GM23248 (cell line): ENCODE results near the gene CLSTN3.

Experiments used
- EZH2 ChIP-seq: fragments of 200-600 bp; sonication (generic); IDR thresholded peaks from 2 replicates; pipeline ENCODE4 v1.6.1; 2018; ENCODE audit warnings: antibody characterized with exemption, mild to moderate bottlenecking; ENCODE audit not compliant: insufficient read depth, poor library complexity, severe bottlenecking
- EZH2phosphoT487 ChIP-seq: fragments of 200-600 bp; sonication (generic); IDR thresholded peaks from 2 replicates; pipeline ENCODE4 v1.6.1; 2018; ENCODE audit warnings: antibody characterized with exemption, moderate library complexity, mild to moderate bottlenecking, low read depth; ENCODE audit not compliant: insufficient read depth

- TF ChIP-seq EZH2 (no peak), EZH2phosphoT487 (no peak)
Measured at GRCh38 chr12:7129287-7129871, 792 bp upstream of the CLSTN3 start.
